Amniotic epithelial cell (primary cell): ENCODE measurements around the gene KIF9.
"Not testable (repeated sequence)": the region's sequence is repeated elsewhere in the genome, so short reads cannot be mapped to it uniquely, and the experiment has no call there.

Experiments
- DNase-seq: peaks from one replicate; pipeline ENCODE4 v3.0.0-alpha.2; 2010; ENCODE audit warnings: low read depth

KIF9 gene

DNA sequence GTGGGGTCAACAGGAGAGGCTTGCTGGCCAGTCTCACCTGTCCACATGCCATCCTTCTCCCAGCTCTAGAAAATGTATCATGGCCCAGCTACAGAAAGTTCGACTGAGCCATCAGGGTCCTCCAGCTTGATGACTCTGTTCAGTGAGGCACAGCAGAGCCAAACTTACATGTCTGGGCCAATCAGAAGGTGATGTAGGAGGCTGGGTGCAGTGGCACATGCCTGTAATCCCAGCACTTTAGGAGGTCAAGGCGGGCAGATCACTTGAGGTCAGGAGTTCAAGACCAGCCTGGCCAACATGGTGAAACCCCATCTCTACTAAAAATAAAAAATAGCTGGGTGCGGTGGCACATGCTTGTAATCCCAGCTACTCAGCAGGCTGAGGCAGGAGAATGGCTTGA is 31.5 kb downstream of the KIF9 start:
- DNase-seq = not testable (repeated sequence)

DNA sequence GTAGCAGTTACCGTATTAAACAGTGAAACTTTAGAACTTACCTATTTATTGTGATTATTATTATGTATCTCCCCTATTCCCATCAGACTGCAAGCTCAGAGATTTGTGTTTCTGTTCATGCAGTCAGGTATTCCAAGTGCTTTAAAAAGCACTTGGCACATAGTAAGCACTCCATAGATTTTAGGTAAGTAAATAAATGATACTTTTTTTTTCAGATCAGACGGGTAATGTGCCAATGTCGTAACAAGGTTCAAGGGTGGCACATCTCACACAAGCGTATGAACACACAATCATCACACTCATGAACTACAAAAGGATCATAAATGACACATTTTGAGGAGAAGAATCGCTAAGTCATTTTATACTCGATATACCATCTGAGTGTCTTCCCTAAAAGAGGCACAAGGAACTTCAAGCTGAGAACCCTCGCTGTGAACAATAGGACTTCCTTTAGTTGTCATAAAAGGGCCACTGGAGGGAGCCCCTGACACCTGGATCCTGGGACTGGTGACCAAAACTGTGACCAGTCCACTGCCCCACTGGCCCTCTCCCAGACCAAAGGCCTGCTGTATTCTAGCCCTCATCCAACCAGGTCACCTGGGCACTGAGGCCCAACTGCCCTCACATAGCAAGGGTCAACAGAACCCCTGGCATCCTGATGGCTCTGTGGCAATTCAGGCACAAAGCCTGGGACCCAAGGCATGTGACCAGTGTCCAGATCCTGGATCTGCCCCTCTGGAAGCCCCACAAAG is 32.1 kb downstream of the KIF9 start:
- DNase-seq = no peak

DNA sequence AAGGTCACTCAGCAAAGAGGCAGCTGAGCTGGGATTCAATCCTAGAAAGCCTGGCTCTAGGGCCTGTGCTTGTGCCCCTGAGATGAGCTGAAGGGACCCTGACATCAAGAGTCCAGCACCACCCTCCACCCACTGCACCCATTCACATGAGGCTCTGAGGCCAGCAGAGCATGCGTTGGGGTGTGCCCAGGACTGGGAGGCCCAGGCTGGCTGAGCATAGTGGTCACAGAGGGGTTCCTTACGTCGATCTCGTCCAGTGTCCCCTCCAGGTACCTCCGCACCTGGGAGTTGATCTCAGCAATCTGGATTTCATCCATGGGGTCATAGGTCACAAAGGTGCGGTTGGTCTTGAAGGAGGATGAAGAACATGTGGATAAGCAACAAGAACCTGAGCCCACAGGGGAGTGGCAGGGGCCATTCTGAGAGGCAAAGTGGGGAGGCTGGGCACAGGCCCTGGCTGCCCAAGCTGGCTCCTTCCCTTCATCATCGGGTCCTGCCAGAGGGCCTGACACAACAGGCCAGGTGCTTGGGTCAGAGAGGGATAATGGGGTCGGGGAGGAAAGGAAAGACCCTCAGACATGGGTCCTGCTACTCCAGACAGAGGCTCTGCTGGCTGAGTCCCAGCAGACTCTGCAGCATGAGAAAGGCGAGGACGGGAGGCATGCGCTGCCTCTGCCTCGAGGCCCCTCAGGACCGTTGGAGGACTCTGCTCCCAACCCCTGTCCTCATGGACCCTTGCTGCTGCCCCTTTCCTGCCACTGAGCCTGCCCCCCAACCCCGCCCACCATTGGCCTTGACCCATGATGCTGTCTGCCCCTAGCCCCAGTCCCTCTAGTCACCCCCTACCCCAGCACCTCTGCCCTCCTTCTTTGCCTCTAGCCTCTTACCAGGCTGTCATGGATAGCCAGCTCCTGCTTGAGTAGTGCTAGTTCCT is 35.2 kb downstream of the KIF9 start:
- no peak for DNase-seq

DNA sequence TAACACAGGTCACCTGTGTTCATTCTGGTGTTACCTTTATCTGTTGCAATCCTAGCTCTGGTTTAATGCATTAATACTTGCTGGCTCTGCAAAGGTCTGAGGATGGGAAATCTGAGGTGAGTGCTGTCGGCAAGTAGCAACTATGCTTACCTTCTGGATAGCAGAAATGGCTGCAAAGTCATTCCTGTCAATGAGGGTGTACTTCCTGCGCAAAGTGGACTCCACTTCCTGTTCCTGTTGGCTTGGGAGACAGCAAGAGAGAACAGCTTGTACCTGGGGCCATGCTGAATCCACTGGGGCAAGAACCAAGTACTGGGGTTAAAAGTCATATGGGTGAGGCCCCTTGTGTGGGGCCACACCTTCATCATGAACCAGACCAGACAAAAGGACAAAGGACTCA is 37.3 kb downstream of the KIF9 start:
- DNase-seq = no peak

DNA sequence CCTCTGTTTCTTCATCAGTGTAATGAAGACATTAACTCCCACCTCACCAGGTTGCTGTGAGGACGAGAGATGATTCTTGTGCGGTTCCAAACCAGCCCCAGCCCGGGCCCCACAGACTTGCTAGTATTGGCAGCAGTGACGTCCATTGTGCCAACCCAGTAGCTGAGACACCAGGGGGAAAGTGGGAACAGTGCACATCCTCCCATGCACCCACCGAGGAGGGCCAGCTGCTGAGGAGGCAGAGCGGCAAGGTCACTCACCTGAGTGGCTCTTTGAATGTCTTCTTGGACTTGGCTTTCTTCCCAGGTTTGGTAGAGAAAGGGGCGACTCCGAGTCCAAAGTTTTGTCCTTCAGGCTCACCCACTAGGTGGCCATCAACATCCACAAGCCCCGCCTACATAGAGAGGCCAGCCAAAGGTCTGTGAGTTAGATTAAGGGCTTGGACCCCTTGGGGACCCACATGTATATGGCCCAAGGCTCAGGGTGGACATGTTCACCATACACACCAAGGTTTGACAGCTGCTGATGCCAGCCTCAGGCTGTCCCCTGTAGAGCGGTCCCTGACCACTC is 38.0 kb downstream of the KIF9 start:
- DNase-seq = no peak

DNA sequence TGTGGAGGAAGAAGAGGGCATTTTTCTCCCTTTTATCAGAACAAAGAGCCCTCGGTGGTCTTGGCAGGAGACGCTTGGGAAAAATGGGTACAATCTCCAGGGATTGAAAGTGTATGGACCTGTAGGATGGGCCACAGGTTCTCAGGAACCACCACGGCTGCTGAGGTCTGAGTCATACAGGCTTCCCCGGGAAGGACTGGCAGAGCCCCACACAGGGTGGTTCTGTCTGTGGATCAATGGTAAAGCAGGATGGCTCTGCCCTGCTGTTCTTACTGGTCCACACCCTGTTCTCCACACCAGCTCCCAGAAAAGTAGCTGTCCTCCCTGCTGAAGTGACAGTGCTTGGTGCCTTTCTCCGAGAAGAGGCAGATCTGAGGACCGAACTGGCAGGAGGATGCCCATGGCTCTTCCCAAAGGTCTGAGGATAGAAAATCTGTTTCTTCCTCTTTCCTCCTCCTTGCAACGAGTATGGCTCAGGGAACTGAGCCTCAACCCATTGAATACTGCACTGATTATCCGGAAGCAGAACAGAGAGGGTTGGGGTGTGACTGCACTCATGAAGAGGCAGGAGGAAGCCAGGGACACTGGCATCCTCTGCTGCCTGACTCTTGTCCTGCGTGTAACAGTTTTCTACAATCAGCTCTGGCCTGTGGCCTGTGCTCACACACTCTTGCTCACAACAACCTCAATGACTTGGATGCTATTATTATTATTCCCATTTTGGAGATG is 39.0 kb downstream of the KIF9 start:
- no peak for DNase-seq

DNA sequence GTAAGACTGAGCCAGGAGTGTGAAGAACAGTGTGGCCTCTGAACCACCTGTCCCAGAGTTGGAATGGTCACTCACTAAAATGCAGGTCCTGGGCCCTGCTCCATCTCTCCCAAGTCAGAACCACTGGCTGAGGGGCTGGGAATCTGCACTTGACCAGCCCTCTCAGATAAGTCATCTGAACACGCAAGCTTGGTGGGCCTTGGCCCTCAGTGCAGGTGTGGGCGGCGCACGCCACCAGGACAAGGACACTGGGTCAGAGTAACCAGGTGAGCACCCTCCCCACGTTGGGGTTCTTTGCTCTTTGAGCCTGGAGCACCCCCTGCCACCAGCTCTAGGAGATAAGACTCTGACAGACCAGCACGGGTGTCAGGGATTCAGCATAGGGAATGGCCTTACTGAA is 42.7 kb downstream of the KIF9 start:
- no peak for DNase-seq

DNA sequence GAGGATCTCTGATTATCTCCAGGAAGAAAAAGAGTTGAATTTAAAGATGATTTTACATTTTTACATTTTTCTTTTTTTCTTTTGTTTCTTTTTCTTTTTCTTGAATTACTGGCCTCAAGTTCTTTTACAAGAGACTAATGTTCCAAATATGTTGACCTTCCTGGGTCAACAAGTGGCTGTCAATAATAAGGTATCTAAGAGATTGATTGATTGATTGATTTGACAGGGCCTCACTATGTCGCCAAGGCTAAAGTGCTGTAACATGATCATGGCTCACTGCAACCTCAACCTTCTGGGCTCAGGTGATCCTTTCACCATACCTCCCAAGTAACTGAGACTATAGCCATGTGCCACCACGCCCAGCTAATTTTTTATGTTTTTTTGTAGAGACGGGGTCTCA is 44.6 kb downstream of the KIF9 start:
- DNase-seq = no peak

DNA sequence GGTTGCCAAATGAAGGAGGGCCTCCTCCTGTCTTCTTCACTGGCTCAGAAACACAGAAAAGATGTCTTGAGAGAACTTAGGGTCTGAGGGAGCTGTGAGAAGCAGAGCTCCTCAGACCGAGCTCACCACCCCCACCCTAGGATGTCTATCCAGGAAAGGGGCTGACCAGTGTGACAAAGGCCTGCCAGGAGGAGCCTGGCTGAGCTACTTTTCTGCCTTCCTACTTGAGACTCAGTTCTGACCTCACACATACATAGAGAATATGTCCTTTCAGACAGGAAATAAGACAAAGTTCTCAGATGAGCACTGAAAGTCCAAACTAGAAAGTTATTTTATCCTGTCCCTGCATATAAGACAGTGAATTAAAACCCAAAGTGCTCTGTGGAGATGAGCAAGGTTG is 54.5 kb downstream of the KIF9 start:
- no peak for DNase-seq

DNA sequence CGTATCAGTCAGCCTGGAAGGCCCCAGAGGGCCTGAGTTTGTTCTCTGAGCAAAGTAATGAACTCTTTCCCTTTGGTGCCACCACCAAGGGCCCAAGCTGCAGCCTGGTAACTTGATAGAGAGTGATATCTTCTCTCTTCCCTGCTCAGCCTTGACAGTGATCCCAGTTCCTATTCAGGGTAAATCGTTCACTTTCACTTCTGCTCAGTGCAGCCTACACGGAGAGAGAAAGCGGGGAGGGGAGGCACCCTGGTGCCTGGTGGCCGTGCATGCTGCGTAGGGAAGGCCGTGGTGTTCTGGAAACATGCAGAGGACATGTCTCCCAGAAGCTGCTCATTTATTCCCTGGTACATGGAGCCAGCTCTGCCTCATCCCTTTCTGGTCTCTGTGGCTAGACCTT is 54.9 kb downstream of the KIF9 start:
- no peak for DNase-seq

DNA sequence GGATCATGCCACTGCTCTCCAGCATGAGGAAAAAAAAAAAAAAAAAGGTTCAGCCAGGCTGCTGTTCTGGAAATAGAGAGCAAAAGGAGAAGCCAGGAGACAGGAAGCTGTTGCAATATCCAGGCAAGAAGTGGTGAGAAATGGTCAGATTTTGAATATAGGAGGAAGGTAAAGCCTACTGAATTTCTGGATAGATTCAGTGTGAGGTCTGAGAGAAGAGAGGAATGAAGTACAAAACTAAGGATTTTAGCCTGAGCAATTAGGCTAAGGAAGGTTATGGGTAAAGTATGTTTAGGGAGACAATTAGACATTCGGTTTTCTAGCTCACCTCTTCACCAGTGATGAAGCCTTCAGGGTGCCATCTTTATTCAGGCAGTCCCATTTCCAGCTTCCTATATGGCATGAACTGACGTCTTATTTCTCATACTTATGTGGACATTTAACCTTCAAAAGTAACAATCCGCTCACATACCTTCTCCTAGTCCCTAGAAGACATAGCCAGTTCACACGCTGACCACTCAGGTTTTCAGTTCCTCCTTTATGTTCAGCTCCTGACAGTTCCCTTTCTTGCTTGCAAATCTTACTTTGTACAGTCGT is 57.2 kb downstream of the KIF9 start:
- DNase-seq = peak; percentile 9

DNA sequence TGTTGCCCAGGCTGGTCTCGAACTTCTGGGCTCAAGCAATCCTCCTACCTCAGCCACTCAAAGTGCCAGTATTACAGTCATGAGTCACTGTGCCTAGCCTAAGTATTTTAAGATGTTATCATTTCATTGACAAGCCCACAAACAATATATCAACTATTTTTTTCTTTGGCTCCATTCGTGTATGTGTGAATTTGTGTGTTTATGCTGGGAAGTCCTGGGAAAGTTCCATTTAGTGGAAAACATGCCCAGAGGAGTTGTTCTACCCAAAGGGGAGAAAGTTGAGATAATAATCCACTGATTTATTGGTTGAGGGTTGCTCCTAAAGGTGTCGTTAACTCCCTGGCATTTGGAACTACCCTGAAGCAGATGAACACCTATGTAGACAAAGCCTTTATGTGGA is 58.8 kb downstream of the KIF9 start:
- no peak for DNase-seq

DNA sequence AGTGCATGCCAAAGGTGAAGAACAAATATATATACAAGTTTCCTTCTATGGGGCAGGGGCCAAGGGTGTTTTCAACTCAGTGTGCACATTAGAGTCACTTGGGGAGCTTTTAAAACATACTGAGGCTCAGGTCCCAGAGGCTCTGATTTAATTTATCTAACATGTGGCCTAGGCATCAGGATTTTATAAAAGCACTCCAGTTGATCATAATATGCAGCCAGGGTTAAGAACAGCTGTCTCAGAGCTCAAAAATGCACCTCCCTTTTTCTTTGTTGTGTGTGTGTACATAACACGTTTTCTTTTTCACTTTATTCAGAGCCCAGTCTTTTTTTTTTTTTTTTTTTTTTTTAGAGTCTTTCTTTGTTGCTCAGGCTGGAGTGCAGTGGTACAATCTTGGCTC is 60.8 kb downstream of the KIF9 start:
- DNase-seq = no peak

DNA sequence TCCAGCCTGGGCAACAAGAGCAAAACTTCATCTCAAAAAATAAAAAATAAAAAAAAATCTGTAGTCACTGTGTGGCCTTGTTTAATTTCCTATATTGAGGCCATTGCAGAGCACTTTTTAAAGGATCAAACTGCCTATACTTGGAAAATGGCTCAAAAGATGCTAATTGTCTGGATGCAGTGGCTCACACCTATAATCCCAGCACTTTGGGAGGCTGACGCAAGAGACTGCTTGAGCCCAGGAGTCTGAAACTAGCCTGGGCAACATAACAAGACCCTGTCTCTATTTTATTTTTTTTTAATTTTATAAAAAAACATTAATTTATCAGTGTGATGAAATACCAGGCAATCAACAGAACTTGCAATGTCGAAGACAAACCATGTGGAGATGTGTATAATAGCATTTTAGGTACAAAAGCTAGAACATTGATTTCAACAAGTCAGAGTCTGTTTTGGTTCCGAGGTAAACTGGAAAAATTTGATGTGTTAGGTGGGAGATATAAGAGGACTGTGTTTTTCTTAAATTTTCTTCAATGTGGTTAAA is 71.7 kb downstream of the KIF9 start:
- DNase-seq = no peak

DNA sequence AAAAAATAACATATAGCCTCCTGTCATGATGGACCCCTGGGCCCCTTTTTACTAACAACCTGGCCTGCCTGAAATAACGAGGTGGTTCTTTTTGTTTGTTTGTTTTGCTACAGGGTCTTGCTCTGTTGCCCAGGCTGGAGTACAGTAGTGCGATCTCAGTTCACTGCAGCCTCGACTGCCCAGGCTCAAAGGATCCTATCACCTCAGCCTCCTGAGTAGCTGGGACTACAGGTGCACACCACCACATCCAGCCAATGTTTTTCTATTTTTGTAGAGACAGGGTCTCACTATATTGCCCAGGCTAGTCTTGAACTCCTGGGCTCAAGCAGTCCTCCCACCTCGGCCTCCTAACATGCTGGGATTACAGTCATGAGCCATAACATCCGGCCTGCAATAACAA is 76.6 kb downstream of the KIF9 start:
- not testable (repeated sequence) for DNase-seq

DNA sequence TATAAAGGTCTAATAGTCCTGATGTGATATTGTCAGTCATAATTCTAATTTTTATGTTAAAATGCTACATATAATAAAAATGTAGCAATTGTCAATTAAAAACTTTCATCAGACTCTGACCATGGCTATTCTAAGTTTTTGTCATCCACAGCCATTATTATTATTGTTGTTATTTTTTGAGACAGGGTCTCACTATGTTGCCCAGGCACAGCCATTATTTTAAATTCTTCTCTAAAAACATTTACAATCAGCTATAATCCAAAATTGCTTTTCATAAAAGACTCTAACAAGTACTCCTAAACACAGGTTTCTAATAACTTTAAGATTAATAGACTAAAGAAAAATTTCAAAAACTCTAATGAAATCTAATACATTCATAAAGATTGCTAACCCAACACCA is 77.7 kb downstream of the KIF9 start:
- no peak for DNase-seq

DNA sequence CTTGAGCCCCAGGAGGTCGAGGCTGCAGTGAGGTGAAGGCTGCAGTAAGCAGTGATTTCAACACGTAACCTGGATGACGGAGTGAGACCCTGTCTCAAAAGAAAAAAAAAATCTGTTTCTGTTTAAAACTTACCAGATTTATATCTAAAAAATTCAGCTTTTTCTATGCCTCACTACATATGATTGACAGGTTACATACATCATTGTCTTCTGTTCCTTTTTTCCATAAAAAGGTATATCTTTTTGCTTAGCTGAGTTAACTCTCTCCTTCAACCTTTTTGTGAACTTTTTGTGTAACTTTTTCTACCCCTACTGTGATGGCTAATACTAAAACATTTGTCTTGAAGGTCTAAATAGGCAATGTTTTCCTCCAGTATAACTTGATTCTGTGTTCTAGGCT is 80.1 kb downstream of the KIF9 start:
- no peak for DNase-seq

DNA sequence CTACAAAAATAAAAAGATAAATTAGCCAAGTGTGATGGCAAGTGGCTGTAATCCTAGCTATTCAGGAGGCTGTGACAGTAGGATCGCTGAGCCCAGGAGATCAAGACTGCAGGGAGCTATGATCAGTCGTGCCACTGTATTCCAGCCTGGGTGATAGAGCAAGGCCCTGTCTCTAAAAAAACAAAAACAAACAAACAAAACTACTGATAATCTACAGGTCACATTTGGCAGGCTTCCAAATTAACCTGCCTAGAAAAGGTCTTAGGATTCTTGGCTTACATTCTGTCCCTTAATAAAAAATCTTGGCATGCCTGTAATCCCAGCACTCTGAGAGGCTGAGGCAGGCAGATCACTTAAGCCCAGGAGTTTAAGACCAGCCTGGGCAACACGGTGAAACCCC is 85.3 kb downstream of the KIF9 start:
- DNase-seq = no peak

DNA sequence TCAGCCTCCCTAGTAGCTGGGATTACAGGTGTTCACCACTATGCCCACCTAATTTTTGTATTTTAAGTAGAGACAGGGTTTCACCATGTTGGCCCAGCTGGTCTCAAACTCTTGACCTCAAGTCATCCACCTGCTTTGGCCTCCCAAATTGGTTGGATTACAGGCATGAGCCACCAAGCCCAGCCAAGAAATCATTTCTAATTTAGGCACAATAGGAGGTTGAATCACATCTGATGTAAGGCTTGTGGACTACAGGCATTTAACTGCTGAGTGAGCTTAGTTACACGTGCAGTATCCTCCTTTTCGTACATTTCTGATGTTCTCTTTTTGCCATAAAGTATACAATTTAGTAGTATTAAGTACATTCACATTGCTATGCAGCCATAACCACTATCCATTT is 87.6 kb downstream of the KIF9 start:
- DNase-seq = no peak

DNA sequence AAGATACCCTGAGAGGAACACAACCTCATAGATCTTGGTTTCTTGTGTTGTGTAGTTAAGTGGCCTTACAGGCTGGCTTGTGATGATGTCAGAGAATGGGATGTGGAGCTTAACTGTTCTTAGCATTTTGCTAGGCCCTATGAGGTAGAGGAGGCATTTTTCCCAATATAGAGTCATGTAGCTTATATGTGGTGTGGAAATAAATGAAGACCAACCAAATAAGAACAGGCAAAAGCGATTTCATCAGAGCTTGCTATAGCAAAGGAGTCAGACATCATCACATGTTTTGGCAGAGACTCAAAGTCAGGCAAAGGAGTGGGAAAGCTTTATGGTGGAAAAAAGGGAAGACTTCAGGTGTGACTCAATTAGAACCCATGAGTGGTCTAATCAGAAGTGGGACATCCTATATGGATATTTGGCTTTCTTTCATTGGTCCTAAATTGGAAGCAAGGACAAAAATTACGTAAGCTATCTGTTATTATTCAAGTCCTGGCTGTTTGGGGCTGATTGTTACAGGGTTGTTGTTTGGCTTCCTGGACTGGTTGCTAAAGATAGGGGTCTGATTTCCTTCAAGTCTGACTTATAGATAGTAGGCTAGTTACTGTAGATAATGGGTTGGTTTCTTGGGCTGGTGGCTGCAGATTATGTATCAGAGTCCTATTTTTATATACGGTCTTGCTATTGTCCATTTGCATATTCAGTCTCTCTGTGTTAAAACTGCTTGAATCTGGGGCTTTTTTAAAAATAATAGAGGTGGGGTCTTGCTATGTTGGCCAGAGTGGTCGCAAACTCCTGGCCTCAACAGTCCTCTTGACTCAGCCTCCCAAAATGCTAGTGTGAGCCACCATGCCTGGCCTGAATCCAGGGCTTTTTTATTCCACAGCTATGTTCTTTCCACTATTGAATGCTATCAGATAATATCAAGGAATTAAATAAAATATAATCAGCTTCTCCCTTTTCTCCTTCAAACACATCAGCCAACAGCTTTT is 88.4 kb downstream of the KIF9 start:
- peak; percentile 92 for DNase-seq
